OCI-LY7 (cell line): Measurements from ENCODE around the gene UTP14C.
"Not testable (repeated sequence)": the region's sequence is repeated elsewhere in the genome, so short reads cannot be mapped to it uniquely, and the experiment has no call there.

Experiments
- EZH2phosphoT487 ChIP-seq: fragments of 200-600 bp; sonication (generic); IDR thresholded peaks from 2 replicates; pipeline ENCODE4 v1.6.1; 2018; ENCODE audit warnings: low read depth, borderline replicate concordance, mild to moderate bottlenecking, mixed run types, antibody characterized with exemption, low read length, moderate library complexity, mixed read lengths
- TF ChIP-seq, protein P1 (sequence below): fragments of 200-600 bp; sonication (generic); conservative IDR thresholded peaks from 2 replicates; pipeline ENCODE4 v1.5.1; 2014; ENCODE audit warnings: mild to moderate bottlenecking, antibody characterized with exemption, low read length, moderate library complexity, mixed read lengths

DNA sequence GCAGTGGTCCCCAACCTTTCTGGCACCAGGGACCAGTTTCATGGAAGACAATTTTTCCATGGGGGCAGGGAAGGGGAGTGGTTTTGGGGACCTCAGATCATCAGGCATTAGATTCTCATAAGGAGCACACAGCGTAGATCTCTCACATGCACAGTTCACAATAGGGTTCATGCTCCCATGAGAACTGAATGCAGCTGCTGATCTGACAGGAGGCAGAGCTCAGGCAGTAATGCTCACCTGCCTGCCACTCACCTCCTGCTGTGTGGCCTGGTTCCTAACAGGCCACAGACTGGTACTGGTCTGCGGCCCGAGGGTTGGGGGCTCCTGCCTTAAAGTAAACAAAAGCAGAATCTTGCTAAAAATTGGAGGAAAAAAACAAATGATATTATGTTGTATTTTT lies 36.6 kb downstream of the UTP14C start:
- TF ChIP-seq, protein P1, sequence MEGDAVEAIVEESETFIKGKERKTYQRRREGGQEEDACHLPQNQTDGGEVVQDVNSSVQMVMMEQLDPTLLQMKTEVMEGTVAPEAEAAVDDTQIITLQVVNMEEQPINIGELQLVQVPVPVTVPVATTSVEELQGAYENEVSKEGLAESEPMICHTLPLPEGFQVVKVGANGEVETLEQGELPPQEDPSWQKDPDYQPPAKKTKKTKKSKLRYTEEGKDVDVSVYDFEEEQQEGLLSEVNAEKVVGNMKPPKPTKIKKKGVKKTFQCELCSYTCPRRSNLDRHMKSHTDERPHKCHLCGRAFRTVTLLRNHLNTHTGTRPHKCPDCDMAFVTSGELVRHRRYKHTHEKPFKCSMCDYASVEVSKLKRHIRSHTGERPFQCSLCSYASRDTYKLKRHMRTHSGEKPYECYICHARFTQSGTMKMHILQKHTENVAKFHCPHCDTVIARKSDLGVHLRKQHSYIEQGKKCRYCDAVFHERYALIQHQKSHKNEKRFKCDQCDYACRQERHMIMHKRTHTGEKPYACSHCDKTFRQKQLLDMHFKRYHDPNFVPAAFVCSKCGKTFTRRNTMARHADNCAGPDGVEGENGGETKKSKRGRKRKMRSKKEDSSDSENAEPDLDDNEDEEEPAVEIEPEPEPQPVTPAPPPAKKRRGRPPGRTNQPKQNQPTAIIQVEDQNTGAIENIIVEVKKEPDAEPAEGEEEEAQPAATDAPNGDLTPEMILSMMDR: not testable (repeated sequence)
- TF ChIP-seq EZH2phosphoT487: not testable (repeated sequence)
